Neural progenitor cell (in vitro differentiated cells): ENCODE results near the gene PRSS3. TPM values are rescaled to one million over a fixed set of nuclear protein-coding genes. Genes with fewer than 3 reads are reported as not detected.
"Not testable (repeated sequence)": the region's sequence is repeated elsewhere in the genome, so short reads cannot be mapped to it uniquely, and the experiment has no call there.

Source experiments
- DNase-seq: peaks from one replicate; pipeline ENCODE4 v3.0.0-alpha.2; 2016; ENCODE audit warnings: low spot score
- H2AFZ ChIP-seq: fragments of 200-600 bp; sonication (generic); replicated peaks from 2 replicates; pipeline ENCODE4 v1.6.1; 2016; ENCODE audit warnings: antibody characterized with exemption
- H3F3A ChIP-seq: fragments of 200-600 bp; sonication (generic); 2 replicates; pipeline ENCODE4 v1.6.1; 2016; ENCODE audit warnings: antibody characterized with exemption, low read depth
- H3K27ac ChIP-seq: fragments of 200-600 bp; sonication (generic); 2 replicates; pipeline ENCODE4 v1.5.1; 2016; ENCODE audit warnings: mild to moderate bottlenecking
- H3K27me3 ChIP-seq: fragments of 200-600 bp; sonication (generic); 2 replicates; pipeline ENCODE4 v1.6.1; 2016; ENCODE audit warnings: mild to moderate bottlenecking, moderate library complexity
- H3K36me3 ChIP-seq: fragments of 200-600 bp; sonication (generic); 2 replicates; pipeline ENCODE4 v1.5.1; 2016
- H3K4me1 ChIP-seq: fragments of 200-600 bp; sonication (generic); 2 replicates; pipeline ENCODE4 v1.6.1; 2016; ENCODE audit warnings: mixed run types
- H3K4me2 ChIP-seq: fragments of 200-600 bp; sonication (generic); 2 replicates; pipeline ENCODE4 v1.6.1; 2016
- H3K4me3 ChIP-seq: fragments of 200-600 bp; sonication (generic); 2 replicates; pipeline ENCODE4 v1.5.1; 2016
- H3K79me2 ChIP-seq: fragments of 200-600 bp; sonication (generic); 2 replicates; pipeline ENCODE4 v1.6.1; 2016; ENCODE audit warnings: low read depth
- H3K9ac ChIP-seq: fragments of 200-600 bp; sonication (generic); 2 replicates; pipeline ENCODE4 v1.6.1; 2016
- H3K9me3 ChIP-seq: fragments of 200-600 bp; sonication (generic); 2 replicates; pipeline ENCODE4 v1.5.1; 2016; ENCODE audit warnings: low read depth
- H4K20me1 ChIP-seq: fragments of 200-600 bp; sonication (generic); 2 replicates; pipeline ENCODE4 v1.6.1; 2016; ENCODE audit warnings: low read depth
- H3K27ac Mint-ChIP-seq: 3 replicates; pipeline ENCODE4 v1.8.0; 2021; ENCODE audit warnings: mixed read lengths
- H3K27me3 Mint-ChIP-seq: 2 replicates; pipeline ENCODE4 v1.8.0; 2022; ENCODE audit warnings: low read depth, mild to moderate bottlenecking, inconsistent platforms, moderate library complexity, mixed read lengths; ENCODE audit not compliant: insufficient read depth
- H3K36me3 Mint-ChIP-seq: 3 replicates; pipeline ENCODE4 v1.8.0; 2021; ENCODE audit warnings: mixed read lengths
- H3K4me1 Mint-ChIP-seq: 3 replicates; pipeline ENCODE4 v1.8.0; 2021; ENCODE audit warnings: mixed read lengths
- H3K4me3 Mint-ChIP-seq: 3 replicates; pipeline ENCODE4 v1.8.0; 2021; ENCODE audit warnings: mild to moderate bottlenecking, moderate library complexity, mixed read lengths
- H3K9me3 Mint-ChIP-seq: 3 replicates; pipeline ENCODE4 v1.8.0; 2020; ENCODE audit warnings: mixed read lengths
- CTCF ChIP-seq: fragments of 200-600 bp; sonication (generic); IDR thresholded peaks from 2 replicates; pipeline ENCODE4 v1.5.1; 2017; ENCODE audit warnings: antibody characterized with exemption, mild to moderate bottlenecking
- EZH2 ChIP-seq: fragments of 200-600 bp; sonication (generic); IDR thresholded peaks from 2 replicates; pipeline ENCODE4 v1.6.1; 2017; ENCODE audit warnings: antibody characterized with exemption, mild to moderate bottlenecking, moderate library complexity
- EZH2phosphoT487 ChIP-seq: fragments of 200-600 bp; sonication (generic); IDR thresholded peaks from 2 replicates; pipeline ENCODE4 v1.6.1; 2017; ENCODE audit warnings: antibody characterized with exemption
- total RNA-seq: library from RNA; depleted of rRNA; stranded (reverse); fragments of >200 nt; gene quantifications from 2 replicates; pipeline ENCODE4 v1.2.3, GENCODE V29; 2015; ENCODE audit warnings: low replicate concordance

PRSS3 gene
- total RNA-seq, 1 donor from 2014 or later, result not detected

GRCh38 chr9:33835625-33836260 is 40.4 kb downstream of the PRSS3 start:
- H3K79me2 ChIP-seq, result peaks cover 100% of the 10 kb centered on the region

GRCh38 chr9:33836261-33836660 is 40.9 kb downstream of the PRSS3 start:
- not testable (repeated sequence) for H3K9me3 ChIP-seq, H3K9me3 Mint-ChIP-seq, H3K4me3 ChIP-seq, H3K4me2 ChIP-seq, H3K27ac ChIP-seq, H3K36me3 Mint-ChIP-seq, H3K27me3 ChIP-seq, H3F3A ChIP-seq, H3K27me3 Mint-ChIP-seq, H3K4me1 ChIP-seq, H3K27ac Mint-ChIP-seq, H3K4me3 Mint-ChIP-seq, H2AFZ ChIP-seq, H3K36me3 ChIP-seq, DNase-seq, H3K4me1 Mint-ChIP-seq, H3K9ac ChIP-seq
- H4K20me1 ChIP-seq, result peaks cover 100% of the 10 kb centered on the region
- peaks cover 100% of the 10 kb centered on the region for H3K79me2 ChIP-seq

More at GRCh38 chr9:33835625-33836260, 40.4 kb downstream of the PRSS3 start:
- Mint-ChIP-seq H3K27me3 (no peaks in the 10 kb centered on the region), H3K27ac (no peak overlapping the region), H3K4me1 (no peaks in the 10 kb centered on the region), H3K9me3 (no peaks in the 10 kb centered on the region), H3K4me3 (no peak overlapping the region), H3K36me3 (peaks cover 9% of the 10 kb centered on the region)
- no peak overlapping the region for H3K4me3 ChIP-seq
- peaks cover 100% of the 10 kb centered on the region for H4K20me1 ChIP-seq
- no peak overlapping the region for H3K27ac ChIP-seq
- no peak overlapping the region for H2AFZ ChIP-seq
- no peak overlapping the region for H3K4me2 ChIP-seq
- DNase-seq, result no peak
- H3K36me3 ChIP-seq, result no peaks in the 10 kb centered on the region
- H3K9ac ChIP-seq, result no peak overlapping the region
- no peaks in the 10 kb centered on the region for H3F3A ChIP-seq
- H3K27me3 ChIP-seq, result no peaks in the 10 kb centered on the region
- H3K9me3 ChIP-seq, result no peaks in the 10 kb centered on the region
- no peaks in the 10 kb centered on the region for H3K4me1 ChIP-seq
- TF ChIP-seq CTCF (no peak), EZH2 (no peak), EZH2phosphoT487 (no peak)

- Histone ChIP-seq H3K79me2 (peaks cover 100% of the 10 kb centered on the region), H4K20me1 (peaks cover 100% of the 10 kb centered on the region), H3K27me3 (no peaks in the 10 kb centered on the region), H2AFZ (no peak overlapping the region), H3K9me3 (no peaks in the 10 kb centered on the region), H3K27ac (no peak overlapping the region), H3K9ac (no peak overlapping the region), H3K4me3 (no peak overlapping the region), H3K4me1 (no peaks in the 10 kb centered on the region), H3K36me3 (no peaks in the 10 kb centered on the region), H3K4me2 (no peak overlapping the region), H3F3A (no peaks in the 10 kb centered on the region)
- Mint-ChIP-seq H3K27me3 (no peaks in the 10 kb centered on the region), H3K27ac (no peak overlapping the region), H3K9me3 (no peaks in the 10 kb centered on the region), H3K4me3 (no peak overlapping the region), H3K36me3 (peaks cover 9% of the 10 kb centered on the region), H3K4me1 (no peaks in the 10 kb centered on the region)
- DNase-seq, result no peak
- no peak for TF ChIP-seq EZH2
- TF ChIP-seq EZH2phosphoT487, result no peak
- TF ChIP-seq CTCF, result no peak
Measured at GRCh38 chr9:33837138-33837537, 41.8 kb downstream of the PRSS3 start.

- peaks cover 4% of the 10 kb centered on the region for H3K4me1 Mint-ChIP-seq
- TF ChIP-seq EZH2phosphoT487, result no peak
- TF ChIP-seq CTCF, result no peak
- no peak for TF ChIP-seq EZH2
- H3K27ac Mint-ChIP-seq, result no peak overlapping the region
- H3K4me3 ChIP-seq, result no peak overlapping the region
- no peaks in the 10 kb centered on the region for H3K27me3 ChIP-seq
- peaks cover 83% of the 10 kb centered on the region for H4K20me1 ChIP-seq
- peaks cover 8% of the 10 kb centered on the region for H3K36me3 Mint-ChIP-seq
- no peaks in the 10 kb centered on the region for H3K36me3 ChIP-seq
- no peak overlapping the region for H3K9ac ChIP-seq
- no peak for DNase-seq
- H3K4me1 ChIP-seq, result no peaks in the 10 kb centered on the region
- H3K79me2 ChIP-seq, result peaks cover 100% of the 10 kb centered on the region
- peaks cover 2% of the 10 kb centered on the region for H3K27me3 Mint-ChIP-seq
- H3K9me3 Mint-ChIP-seq, result peaks cover 2% of the 10 kb centered on the region
- no peak overlapping the region for H3K4me2 ChIP-seq
- no peak overlapping the region for H2AFZ ChIP-seq
- H3K27ac ChIP-seq, result no peak overlapping the region
- H3K4me3 Mint-ChIP-seq, result no peak overlapping the region
- no peaks in the 10 kb centered on the region for H3K9me3 ChIP-seq
- no peaks in the 10 kb centered on the region for H3F3A ChIP-seq
Measured at GRCh38 chr9:33840381-33840780, 45.0 kb downstream of the PRSS3 start.
